ENCODE measurements around the gene CPVL.

Gene CPVL

GRCh38 chr7:28998105-28998504, 148.2 kb downstream of the CPVL start:
- no peak for ATAC-seq

- no peak for ATAC-seq
Measured at GRCh38 chr7:28996836-28997235, 149.5 kb downstream of the CPVL start.

- ATAC-seq = no peak
Measured at GRCh38 chr7:28993371-28993770, 153.0 kb downstream of the CPVL start.

- no peak for ATAC-seq
Measured at GRCh38 chr7:28992798-28993197, 153.5 kb downstream of the CPVL start.

GRCh38 chr7:28990200-28990960, 156.0 kb downstream of the CPVL start:
- ATAC-seq = no peak

GRCh38 chr7:28989211-28989980, 156.9 kb downstream of the CPVL start:
- ATAC-seq = no peak

- ATAC-seq = no peak
Measured at GRCh38 chr7:28988810-28989209, 157.5 kb downstream of the CPVL start.

- no peak for ATAC-seq
Measured at GRCh38 chr7:28988091-28988490, 158.2 kb downstream of the CPVL start.

GRCh38 chr7:28986765-28987110, 159.6 kb downstream of the CPVL start:
- ATAC-seq = no peak

GRCh38 chr7:28986028-28986764, 160.1 kb downstream of the CPVL start:
- ATAC-seq = no peak

GRCh38 chr7:28984631-28985030, 161.7 kb downstream of the CPVL start:
- no peak for ATAC-seq

GRCh38 chr7:28984217-28984616, 162.1 kb downstream of the CPVL start:
- no peak for ATAC-seq

GRCh38 chr7:28983396-28984190, 162.7 kb downstream of the CPVL start:
- ATAC-seq = no peak

GRCh38 chr7:28981161-28981465, 165.2 kb downstream of the CPVL start:
- ATAC-seq = no peak

- ATAC-seq = no peak
Measured at GRCh38 chr7:28980451-28981160, 165.7 kb downstream of the CPVL start.

- no peak for ATAC-seq
Measured at GRCh38 chr7:28979776-28980175, 166.6 kb downstream of the CPVL start.

GRCh38 chr7:28977881-28978280, 168.5 kb downstream of the CPVL start:
- ATAC-seq = no peak

- no peak for ATAC-seq
Measured at GRCh38 chr7:28976022-28976421, 170.3 kb downstream of the CPVL start.

- no peak for ATAC-seq
Measured at GRCh38 chr7:28973591-28973990, 172.7 kb downstream of the CPVL start.

- ATAC-seq = no peak
Measured at GRCh38 chr7:28964056-28964455, 182.3 kb downstream of the CPVL start.

- ATAC-seq = no peak
Measured at GRCh38 chr7:28961972-28962371, 184.4 kb downstream of the CPVL start.

All from activated CD4-positive, CD25-positive, alpha-beta regulatory T cell treated with anti-CD3 and anti-CD28 coated beads, Interleukin-2, amount 50 U/mL, for 24 hours (primary cell).